Skeletal muscle satellite cell (primary cell): ENCODE data around the gene KCNIP3.
A peak's percentile ranks its signal among the peaks of the same experiment; 100 is the strongest.
"Not testable (repeated sequence)": the region's sequence is repeated elsewhere in the genome, so short reads cannot be mapped to it uniquely, and the experiment has no call there.

Experiments used
- H3K27me3 ChIP-seq: 2 replicates; pipeline ENCODE4 v1.7.0; 2013; ENCODE audit warnings: low read length; ENCODE audit not compliant: control insufficient read depth, insufficient read depth
- H3K36me3 ChIP-seq: 2 replicates; pipeline ENCODE4 v1.7.0; 2013; ENCODE audit warnings: mild to moderate bottlenecking, control low read depth, low read length; ENCODE audit not compliant: insufficient read depth
- H3K4me1 ChIP-seq: 2 replicates; pipeline ENCODE4 v1.7.0; 2013; ENCODE audit warnings: low read length; ENCODE audit not compliant: control insufficient read depth, insufficient read depth
- H3K4me2 ChIP-seq: 2 replicates; pipeline ENCODE4 v1.7.0; 2013; ENCODE audit warnings: mild to moderate bottlenecking, low read length
- H3K4me3 ChIP-seq: 2 replicates; pipeline ENCODE4 v1.7.0; 2013; ENCODE audit warnings: low read length
- H3K9ac ChIP-seq: 2 replicates; pipeline ENCODE4 v1.7.0; 2013; ENCODE audit warnings: mild to moderate bottlenecking, low read depth, low read length, moderate library complexity
- H3K9me3 ChIP-seq: replicated peaks from 2 replicates; pipeline ENCODE4 v1.7.0; 2013; ENCODE audit warnings: mild to moderate bottlenecking, control low read depth, low read length

The KCNIP3 gene

GRCh38 chr2:95403824-95404223, 106.7 kb downstream of the KCNIP3 start:
- not testable (repeated sequence) for H3K9me3 ChIP-seq, H3K27me3 ChIP-seq, H3K36me3 ChIP-seq
- Histone ChIP-seq H3K4me2 (peak overlapping the region; percentile 92), H3K4me3 (peak overlapping the region; percentile 92), H3K9ac (peak overlapping the region; percentile 94), H3K4me1 (peaks cover 12% of the 10 kb centered on the region)

GRCh38 chr2:95404676-95405075, 107.5 kb downstream of the KCNIP3 start:
- not testable (repeated sequence) for H3K9me3 ChIP-seq, H3K4me2 ChIP-seq, H3K27me3 ChIP-seq, H3K4me3 ChIP-seq, H3K36me3 ChIP-seq, H3K9ac ChIP-seq
- H3K4me1 ChIP-seq: peaks cover 12% of the 10 kb centered on the region

GRCh38 chr2:95411239-95411638, 114.1 kb downstream of the KCNIP3 start:
- H3K4me3 ChIP-seq, H3K36me3 ChIP-seq, H3K4me2 ChIP-seq, H3K4me1 ChIP-seq, H3K9ac ChIP-seq, H3K9me3 ChIP-seq, H3K27me3 ChIP-seq: not testable (repeated sequence)

GRCh38 chr2:95414015-95414594, 117.0 kb downstream of the KCNIP3 start:
- H3K4me1 ChIP-seq, H3K9me3 ChIP-seq, H3K9ac ChIP-seq, H3K36me3 ChIP-seq, H3K27me3 ChIP-seq, H3K4me2 ChIP-seq, H3K4me3 ChIP-seq: not testable (repeated sequence)

- H3K9ac ChIP-seq, H3K9me3 ChIP-seq, H3K4me2 ChIP-seq, H3K36me3 ChIP-seq, H3K27me3 ChIP-seq, H3K4me1 ChIP-seq, H3K4me3 ChIP-seq: not testable (repeated sequence)
Measured at GRCh38 chr2:95415138-95415537, 118.0 kb downstream of the KCNIP3 start.

- H3K27me3 ChIP-seq, H3K9me3 ChIP-seq, H3K4me1 ChIP-seq, H3K4me3 ChIP-seq, H3K4me2 ChIP-seq, H3K36me3 ChIP-seq, H3K9ac ChIP-seq: not testable (repeated sequence)
Measured at GRCh38 chr2:95415561-95415960, 118.4 kb downstream of the KCNIP3 start.

GRCh38 chr2:95427196-95427867, 130.2 kb downstream of the KCNIP3 start:
- H3K36me3 ChIP-seq, H3K9me3 ChIP-seq, H3K4me1 ChIP-seq, H3K27me3 ChIP-seq, H3K9ac ChIP-seq, H3K4me2 ChIP-seq, H3K4me3 ChIP-seq: not testable (repeated sequence)

- H3K4me2 ChIP-seq, H3K4me1 ChIP-seq, H3K27me3 ChIP-seq, H3K9me3 ChIP-seq, H3K36me3 ChIP-seq, H3K4me3 ChIP-seq, H3K9ac ChIP-seq: not testable (repeated sequence)
Measured at GRCh38 chr2:95429748-95430467, 132.8 kb downstream of the KCNIP3 start.

GRCh38 chr2:95433373-95433772, 136.2 kb downstream of the KCNIP3 start:
- not testable (repeated sequence) for H3K9ac ChIP-seq, H3K4me1 ChIP-seq, H3K27me3 ChIP-seq, H3K4me2 ChIP-seq, H3K36me3 ChIP-seq, H3K9me3 ChIP-seq, H3K4me3 ChIP-seq

- H3K36me3 ChIP-seq, H3K27me3 ChIP-seq, H3K4me1 ChIP-seq, H3K9me3 ChIP-seq: not testable (repeated sequence)
- H3K4me2 ChIP-seq: peak overlapping the region; percentile 32
- peak overlapping the region; percentile 75 for H3K9ac ChIP-seq
- H3K4me3 ChIP-seq: peak overlapping the region; percentile 32
Measured at GRCh38 chr2:95433973-95434372, 136.8 kb downstream of the KCNIP3 start.

- H3K36me3 ChIP-seq, H3K9me3 ChIP-seq, H3K4me3 ChIP-seq, H3K27me3 ChIP-seq, H3K9ac ChIP-seq, H3K4me1 ChIP-seq: not testable (repeated sequence)
- H3K4me2 ChIP-seq: peak overlapping the region; percentile 40
Measured at GRCh38 chr2:95434507-95435076, 137.4 kb downstream of the KCNIP3 start.
